ENCODE results near the gene MRPL39.

GRCh38 chr21:25636727-25637126 is 29.4 kb upstream of the MRPL39 start:
- no peak for TF ChIP-seq EP300 (IDR thresholded peaks at IDR 0.05; ENCODE audit: borderline replicate concordance in 1 of 2, low read depth in 1 of 2, low read length in 1 of 2)
- TF ChIP-seq POLR2AphosphoS5 (IDR thresholded peaks at IDR 0.05; ENCODE audit: low read depth, low read length): no peak
- no peak for TF ChIP-seq TCF12 (IDR thresholded peaks at IDR 0.05)
- no peak for TF ChIP-seq CTCF (IDR thresholded peaks at IDR 0.05)
- TF ChIP-seq TAF1 (IDR thresholded peaks at IDR 0.05; ENCODE audit: borderline replicate concordance, low read depth, low read length): no peak
- no peak for TF ChIP-seq RCOR1 (IDR thresholded peaks at IDR 0.05; ENCODE audit: low read length)
- TF ChIP-seq YY1 (IDR thresholded peaks at IDR 0.05; ENCODE audit: low read depth): no peak
- TF ChIP-seq GABPA (IDR thresholded peaks at IDR 0.05; ENCODE audit: low read depth): no peak
- TF ChIP-seq NFIC (IDR thresholded peaks at IDR 0.05; ENCODE audit: borderline replicate concordance): no peak
